ENCODE measurements around the gene SCARB1.

Gene SCARB1

GRCh38 chr12:124778411-124778810 is 85.3 kb downstream of the SCARB1 start:
- DNase-seq (ENCODE audit: low read depth in 2 of 3, low spot score in 2 of 3), result no peak

GRCh38 chr12:124777399-124778372 is 86.0 kb downstream of the SCARB1 start:
- DNase-seq (ENCODE audit: low read depth in 2 of 3, low spot score in 2 of 3), result no peak

GRCh38 chr12:124776125-124776513 is 87.5 kb downstream of the SCARB1 start:
- DNase-seq (ENCODE audit: low read depth in 2 of 3, low spot score in 2 of 3), result no peak

- DNase-seq (ENCODE audit: low read depth in 2 of 3, low spot score in 2 of 3), result peak in 2 of 3 experiments; percentile 58 to 65
Measured at GRCh38 chr12:124774462-124775167, 89.0 kb downstream of the SCARB1 start.

GRCh38 chr12:124774054-124774461 is 89.6 kb downstream of the SCARB1 start:
- no peak for DNase-seq (ENCODE audit: low read depth in 2 of 3, low spot score in 2 of 3)

GRCh38 chr12:124772289-124773170 is 91.1 kb downstream of the SCARB1 start:
- no peak for DNase-seq (ENCODE audit: low read depth in 2 of 3, low spot score in 2 of 3)

GRCh38 chr12:124771462-124772288 is 92.0 kb downstream of the SCARB1 start:
- DNase-seq (ENCODE audit: low read depth in 2 of 3, low spot score in 2 of 3), result peak; percentile 62 to 90 (median 90)

GRCh38 chr12:124770728-124771127 is 92.9 kb downstream of the SCARB1 start:
- DNase-seq (ENCODE audit: low read depth in 2 of 3, low spot score in 2 of 3), result no peak

- no peak for DNase-seq (ENCODE audit: low read depth in 2 of 3, low spot score in 2 of 3)
Measured at GRCh38 chr12:124769881-124770512, 93.7 kb downstream of the SCARB1 start.

- DNase-seq (ENCODE audit: low read depth in 2 of 3, low spot score in 2 of 3), result no peak
Measured at GRCh38 chr12:124769163-124769530, 94.5 kb downstream of the SCARB1 start.

- DNase-seq (ENCODE audit: low read depth in 2 of 3, low spot score in 2 of 3), result no peak
Measured at GRCh38 chr12:124768452-124769162, 95.1 kb downstream of the SCARB1 start.

GRCh38 chr12:124767066-124767821 is 96.4 kb downstream of the SCARB1 start:
- DNase-seq (ENCODE audit: low read depth in 2 of 3, low spot score in 2 of 3), result peak; percentile 74 to 92 (median 82)

- no peak for DNase-seq (ENCODE audit: low read depth in 2 of 3, low spot score in 2 of 3)
Measured at GRCh38 chr12:124766727-124767065, 97.0 kb downstream of the SCARB1 start.

GRCh38 chr12:124765581-124766489 is 97.8 kb downstream of the SCARB1 start:
- no peak for DNase-seq (ENCODE audit: low read depth in 2 of 3, low spot score in 2 of 3)

- no peak for DNase-seq (ENCODE audit: low read depth in 2 of 3, low spot score in 2 of 3)
Measured at GRCh38 chr12:124764870-124765580, 98.6 kb downstream of the SCARB1 start.

GRCh38 chr12:124764451-124764850 is 99.2 kb downstream of the SCARB1 start:
- no peak for DNase-seq (ENCODE audit: low read depth in 2 of 3, low spot score in 2 of 3)

GRCh38 chr12:124763594-124763979 is 100.1 kb downstream of the SCARB1 start:
- DNase-seq (ENCODE audit: low read depth in 2 of 3, low spot score in 2 of 3), result no peak
